ENCODE results near the gene DOK6. TPM values are rescaled to one million over a fixed set of nuclear protein-coding genes. Genes with fewer than 3 reads are reported as not detected.

DOK6 gene
- total and polyA plus RNA-seq, 2 experiments from 2014 or later: 0.29 to 0.42 TPM

GRCh38 chr18:69701305-69701704, 300.6 kb downstream of the DOK6 start:
- H3K4me1 Mint-ChIP-seq: peaks cover 12% of the 10 kb centered on the region
- peaks cover 14% of the 10 kb centered on the region for H3K27me3 Mint-ChIP-seq (ENCODE audit: insufficient read depth, low read depth, poor library complexity)
- no peaks in the 10 kb centered on the region for H3K36me3 ChIP-seq (ENCODE audit: insufficient read depth)
- no peaks in the 10 kb centered on the region for H3F3A ChIP-seq (replicated peaks; ENCODE audit: low read depth)
- peaks cover 7% of the 10 kb centered on the region; the same call in 2 of the 3 replicates for H3K9me3 Mint-ChIP-seq
- H3K4me3 ChIP-seq: no peak overlapping the region
- peaks cover 27% of the 10 kb centered on the region for H3K27me3 ChIP-seq (ENCODE audit: insufficient read depth)
- no peak overlapping the region for H3K4me3 Mint-ChIP-seq
- no peaks in the 10 kb centered on the region for H4K20me1 ChIP-seq (replicated peaks; ENCODE audit: insufficient read depth)
- peaks cover 8% of the 10 kb centered on the region for H3K4me1 ChIP-seq (ENCODE audit: insufficient read depth)
- no peak overlapping the region for H3K4me2 ChIP-seq
- TF ChIP-seq CTCF (conservative IDR thresholded peaks at IDR 0.05; ENCODE audit: low read depth in 2 of 2) (no peak), REST (IDR thresholded peaks at IDR 0.05; ENCODE audit: unreplicated experiment) (no peak), CREB1 (CRISPR knock-in tag; IDR thresholded peaks at IDR 0.05; ENCODE audit: low read depth) (no peak), POLR2AphosphoS5 (IDR thresholded peaks at IDR 0.05; ENCODE audit: low read depth) (no peak), EZH2 (IDR thresholded peaks at IDR 0.05; ENCODE audit: low read depth, unreplicated experiment) (no peak), STAT1 (IDR thresholded peaks at IDR 0.05; ENCODE audit: unreplicated experiment) (no peak), JUNB (IDR thresholded peaks at IDR 0.05; ENCODE audit: unreplicated experiment) (no peak), EZH2phosphoT487 (IDR thresholded peaks at IDR 0.05; ENCODE audit: unreplicated experiment) (no peak), NANOG (IDR thresholded peaks at IDR 0.05; ENCODE audit: borderline replicate concordance) (no peak), ZNF114 (CRISPR knock-in tag; IDR thresholded peaks at IDR 0.05) (no peak), ZNF331 (CRISPR knock-in tag; IDR thresholded peaks at IDR 0.05; ENCODE audit: low read depth) (no peak), ZNF462 (CRISPR knock-in tag; IDR thresholded peaks at IDR 0.05) (no peak)
- TF ChIP-seq, protein P1, sequence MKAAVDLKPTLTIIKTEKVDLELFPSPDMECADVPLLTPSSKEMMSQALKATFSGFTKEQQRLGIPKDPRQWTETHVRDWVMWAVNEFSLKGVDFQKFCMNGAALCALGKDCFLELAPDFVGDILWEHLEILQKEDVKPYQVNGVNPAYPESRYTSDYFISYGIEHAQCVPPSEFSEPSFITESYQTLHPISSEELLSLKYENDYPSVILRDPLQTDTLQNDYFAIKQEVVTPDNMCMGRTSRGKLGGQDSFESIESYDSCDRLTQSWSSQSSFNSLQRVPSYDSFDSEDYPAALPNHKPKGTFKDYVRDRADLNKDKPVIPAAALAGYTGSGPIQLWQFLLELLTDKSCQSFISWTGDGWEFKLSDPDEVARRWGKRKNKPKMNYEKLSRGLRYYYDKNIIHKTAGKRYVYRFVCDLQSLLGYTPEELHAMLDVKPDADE (IDR thresholded peaks at IDR 0.05): no peak
- H3K36me3 Mint-ChIP-seq (ENCODE audit: low read depth): no peaks in the 10 kb centered on the region; the same call in 2 of the 3 replicates
- no peak for DNase-seq (ENCODE audit: low spot score)
- no peaks in the 10 kb centered on the region for H3K79me2 ChIP-seq (replicated peaks; ENCODE audit: insufficient read depth)
- no peak overlapping the region for H3K27ac Mint-ChIP-seq
- ATAC-seq: no peak
- no peaks in the 10 kb centered on the region for H3K9me2 ChIP-seq (ENCODE audit: insufficient read depth)
- H2AFZ ChIP-seq: no peak overlapping the region
- H3K27ac ChIP-seq (ENCODE audit: low read depth): no peak overlapping the region
